KBM-7 (cell line): ENCODE data around the gene SPDYE4.

Source experiments
- DNase-seq: peaks from one replicate; pipeline ENCODE4 v3.0.0-alpha.2; 2015
- in situ Hi-C: fragments of 300-500 bp; cut with MboI; formaldehyde crosslinking; loops from 2 replicates; pipeline ENCODE4 v1.14.3; 2020; ENCODE audit warnings: low sequenced_read_pairs, low pct_unique_long_range_greater_than_20kb, mixed read lengths

SPDYE4 gene

GRCh38 chr17:8745586-8746500 is 12.5 kb downstream of the SPDYE4 start:
- in situ Hi-C loops: no loop called here
- DNase-seq: peak; percentile 66

GRCh38 chr17:8744086-8744785 is 14.1 kb downstream of the SPDYE4 start:
- no peak for DNase-seq
- in situ Hi-C loops: no loop called here

- DNase-seq: no peak
- in situ Hi-C loops: no loop called here
Observed at GRCh38 chr17:8742819-8743218, 15.5 kb downstream of the SPDYE4 start.

- DNase-seq: no peak
- in situ Hi-C loops: no loop called here
Observed at GRCh38 chr17:8742274-8742673, 16.1 kb downstream of the SPDYE4 start.

- DNase-seq: no peak
- in situ Hi-C loops: no loop called here
Observed at GRCh38 chr17:8741771-8742170, 16.6 kb downstream of the SPDYE4 start.

GRCh38 chr17:8741366-8741765 is 17.0 kb downstream of the SPDYE4 start:
- DNase-seq: no peak
- in situ Hi-C loops: no loop called here

- peak; percentile 55 for DNase-seq
- in situ Hi-C loops: no loop called here
Observed at GRCh38 chr17:8740486-8740885, 17.9 kb downstream of the SPDYE4 start.

- DNase-seq: no peak
- in situ Hi-C loops: no loop called here
Observed at GRCh38 chr17:8739097-8739496, 19.2 kb downstream of the SPDYE4 start.

- no peak for DNase-seq
- in situ Hi-C loops: no loop called here
Observed at GRCh38 chr17:8736796-8737195, 21.6 kb downstream of the SPDYE4 start.

GRCh38 chr17:8736362-8736761 is 22.0 kb downstream of the SPDYE4 start:
- in situ Hi-C loops: no loop called here
- DNase-seq: no peak

- in situ Hi-C loops: no loop called here
- DNase-seq: no peak
Observed at GRCh38 chr17:8735336-8735939, 22.9 kb downstream of the SPDYE4 start.

- DNase-seq: no peak
- in situ Hi-C loops: no loop called here
Observed at GRCh38 chr17:8734876-8735275, 23.5 kb downstream of the SPDYE4 start.

- in situ Hi-C loops: no loop called here
- DNase-seq: no peak
Observed at GRCh38 chr17:8732406-8733085, 25.8 kb downstream of the SPDYE4 start.

GRCh38 chr17:8729860-8730259 is 28.5 kb downstream of the SPDYE4 start:
- in situ Hi-C loops: no loop called here
- no peak for DNase-seq

- in situ Hi-C loops: no loop called here
- DNase-seq: no peak
Observed at GRCh38 chr17:8729421-8729820, 28.9 kb downstream of the SPDYE4 start.

- DNase-seq: no peak
- in situ Hi-C loops: no loop called here
Observed at GRCh38 chr17:8728971-8729370, 29.4 kb downstream of the SPDYE4 start.

- in situ Hi-C loops: no loop called here
- DNase-seq: no peak
Observed at GRCh38 chr17:8728251-8728938, 30.0 kb downstream of the SPDYE4 start.

GRCh38 chr17:8726941-8727555 is 31.3 kb downstream of the SPDYE4 start:
- DNase-seq: no peak
- in situ Hi-C loops: no loop called here
